ENCODE data around the gene SERGEF.

The SERGEF gene

DNA sequence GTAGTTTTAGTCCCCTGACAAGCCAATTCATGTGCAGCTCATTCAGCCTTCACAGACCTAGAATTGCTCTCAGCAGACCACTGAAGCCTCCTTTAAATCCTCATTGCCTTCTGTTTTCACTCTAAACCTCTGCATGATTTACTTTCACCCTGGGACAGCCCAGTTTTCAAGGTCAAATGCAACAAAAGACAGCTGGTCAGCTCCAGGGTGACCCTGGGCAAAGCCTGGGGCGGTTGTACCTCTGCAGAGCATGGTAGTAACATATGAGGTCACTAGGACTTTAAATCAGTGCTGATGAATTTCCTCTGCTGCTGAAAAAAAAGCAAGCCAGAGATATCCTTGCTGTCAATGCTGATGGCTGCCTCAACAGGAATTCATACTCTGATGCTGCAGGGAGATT, 62.2 kb downstream of the SERGEF start:
- no peak for DNase-seq

DNA sequence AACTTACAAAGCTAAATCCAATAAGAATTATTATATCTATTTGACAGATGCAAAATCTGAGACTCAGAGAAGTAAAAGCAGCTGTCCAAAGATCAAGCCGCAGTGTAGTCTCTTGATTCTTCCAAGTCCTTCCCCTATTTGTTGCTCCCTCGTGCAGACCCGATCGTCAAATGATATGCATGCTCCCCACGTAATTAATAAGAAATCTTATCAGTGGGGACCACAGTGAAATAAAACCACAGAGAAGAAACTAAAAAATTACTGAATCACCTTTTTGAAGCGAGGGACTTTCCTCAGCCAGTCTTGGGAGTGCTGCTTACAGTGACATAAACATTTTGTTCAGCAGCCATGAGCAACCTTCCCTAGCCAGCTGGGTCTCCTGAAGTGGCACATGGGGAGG, 64.6 kb downstream of the SERGEF start:
- no peak for DNase-seq

DNA sequence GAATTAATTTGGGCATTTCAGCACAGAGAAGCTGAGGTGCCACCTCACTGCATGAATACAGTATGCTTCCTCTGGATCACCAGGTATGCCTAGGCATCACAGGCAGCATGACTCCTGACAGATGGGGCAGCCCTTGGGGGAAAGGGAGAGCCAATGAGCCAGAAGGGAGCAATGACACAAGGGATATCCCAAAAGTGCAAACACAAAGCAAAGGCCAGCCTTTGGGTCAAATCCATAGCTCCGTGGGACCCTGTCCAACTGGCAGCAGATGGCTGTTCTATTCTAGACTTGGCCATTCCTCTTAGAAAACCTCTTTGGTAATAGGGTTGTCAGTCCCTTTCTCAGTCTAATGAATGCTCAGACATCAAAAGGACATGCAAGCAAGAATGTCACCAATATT, 73.3 kb downstream of the SERGEF start:
- DNase-seq: no peak

DNA sequence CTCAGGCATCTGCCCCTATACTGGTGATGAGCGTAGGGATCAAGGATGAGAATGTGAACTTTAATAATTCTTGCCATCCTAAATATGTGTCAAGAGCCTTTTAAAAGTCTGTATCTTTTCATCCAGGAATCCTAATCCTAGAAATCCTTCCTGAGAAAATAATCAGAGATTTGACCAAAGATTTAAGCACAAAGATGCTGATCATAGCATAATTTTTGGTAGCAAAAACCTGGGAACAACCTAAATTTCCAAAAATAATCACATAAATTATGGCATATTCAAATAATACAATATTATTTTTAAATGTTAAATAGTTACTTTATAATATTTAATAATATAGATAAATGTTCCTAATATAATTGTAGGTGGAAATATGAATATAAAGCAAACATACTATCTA, 76.1 kb downstream of the SERGEF start:
- no peak for DNase-seq

DNA sequence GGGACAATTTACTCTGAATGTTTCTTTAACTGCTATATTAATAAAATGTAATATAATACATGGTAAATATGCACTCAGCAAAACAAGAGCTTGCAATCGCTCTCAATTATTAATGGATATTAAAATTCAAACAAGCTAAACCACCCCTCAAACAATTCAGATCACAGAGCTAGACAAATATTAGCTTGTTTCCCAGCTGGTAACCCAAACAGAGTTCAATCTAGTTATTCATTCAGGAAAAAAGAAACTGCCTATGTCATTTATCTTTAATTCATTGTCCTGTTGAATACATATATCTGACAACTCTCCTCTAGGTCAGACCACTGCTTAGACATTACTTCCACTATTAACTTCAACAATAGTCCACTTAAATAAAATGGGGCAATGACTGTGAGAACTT, 78.7 kb downstream of the SERGEF start:
- no peak for DNase-seq

DNA sequence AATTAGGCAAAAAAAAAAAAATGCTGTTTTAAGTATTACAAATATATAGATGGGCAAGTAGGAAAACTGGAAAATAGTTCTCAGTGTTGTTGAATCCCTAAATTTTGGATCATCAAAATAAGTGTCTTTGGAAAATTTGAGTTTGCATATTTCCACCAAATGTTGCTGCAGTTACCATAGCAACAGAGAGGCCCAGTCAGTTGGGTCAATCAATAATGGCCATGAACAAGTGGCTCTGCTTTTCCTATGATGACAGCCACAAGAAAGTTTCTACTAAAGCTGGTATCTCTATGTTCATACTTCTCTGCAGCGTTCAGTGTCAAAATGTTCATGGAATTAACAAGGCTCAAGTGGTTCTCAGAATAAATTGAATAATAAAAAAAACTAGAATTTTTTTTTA, 79.1 kb downstream of the SERGEF start:
- no peak for DNase-seq

DNA sequence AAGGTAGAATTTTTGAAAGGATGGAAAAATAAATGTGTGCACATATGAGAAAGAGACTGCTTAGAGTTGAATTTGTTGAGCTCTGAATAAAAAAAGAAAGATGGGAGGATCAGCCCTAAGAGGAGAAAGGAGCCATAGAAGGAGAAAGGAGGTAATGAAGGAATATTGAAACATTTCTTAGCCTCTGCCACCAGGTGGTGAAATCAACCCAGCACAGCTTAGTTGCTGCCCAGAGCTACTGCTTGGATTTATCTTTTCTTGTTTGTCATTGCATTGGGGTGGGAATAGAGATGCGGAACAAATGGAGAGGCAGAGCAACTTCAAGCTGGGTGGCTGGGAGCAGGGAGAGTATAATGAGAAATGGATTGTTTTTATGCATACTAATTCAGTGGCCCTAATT, 80.4 kb downstream of the SERGEF start:
- DNase-seq: no peak

DNA sequence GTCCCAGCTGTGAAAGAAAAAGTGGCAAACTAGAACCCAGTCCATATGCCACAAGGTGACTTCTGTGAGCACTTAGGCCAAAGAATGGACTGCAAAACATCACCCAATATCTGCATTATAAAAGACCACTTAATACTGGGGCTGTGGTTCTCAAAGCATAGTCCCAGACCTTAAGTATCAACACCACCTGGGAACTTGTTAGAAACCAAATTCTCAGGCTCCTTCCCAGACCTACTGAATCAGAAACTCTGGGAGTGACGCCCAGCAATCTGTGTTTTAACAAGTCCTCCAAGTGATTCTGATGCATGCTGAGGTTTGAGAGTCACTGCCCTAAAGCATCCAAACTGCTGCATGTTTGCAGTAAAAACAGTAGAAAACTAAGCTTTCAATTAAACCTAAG, 81.3 kb downstream of the SERGEF start:
- DNase-seq: no peak

DNA sequence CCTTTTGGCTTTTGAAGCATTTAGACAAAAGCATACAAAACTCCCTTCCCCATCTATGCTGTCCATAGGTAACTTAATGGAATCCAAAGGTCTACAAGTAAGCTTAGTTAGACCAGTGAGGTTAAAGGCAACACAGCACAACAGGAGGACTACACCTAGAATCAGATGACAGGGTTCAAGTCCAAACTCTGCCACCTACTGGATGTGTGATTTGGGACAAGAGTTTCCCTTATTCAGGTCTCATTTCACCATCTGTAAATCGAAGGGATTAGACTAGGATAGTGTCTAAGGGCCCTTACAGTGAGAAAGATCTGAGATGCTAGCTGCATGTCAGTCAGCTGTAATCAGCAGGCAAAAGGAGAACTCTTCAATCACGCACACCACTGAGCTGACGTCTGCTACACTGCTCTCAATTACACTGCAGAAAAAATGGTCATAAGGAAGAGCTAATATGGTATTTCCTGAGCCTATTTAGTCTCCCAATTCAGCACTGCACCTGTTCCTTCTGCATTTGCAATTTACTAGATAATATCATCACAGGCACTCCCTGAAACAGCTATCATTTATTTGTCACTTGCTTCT, 82.2 kb downstream of the SERGEF start:
- no peak for DNase-seq

DNA sequence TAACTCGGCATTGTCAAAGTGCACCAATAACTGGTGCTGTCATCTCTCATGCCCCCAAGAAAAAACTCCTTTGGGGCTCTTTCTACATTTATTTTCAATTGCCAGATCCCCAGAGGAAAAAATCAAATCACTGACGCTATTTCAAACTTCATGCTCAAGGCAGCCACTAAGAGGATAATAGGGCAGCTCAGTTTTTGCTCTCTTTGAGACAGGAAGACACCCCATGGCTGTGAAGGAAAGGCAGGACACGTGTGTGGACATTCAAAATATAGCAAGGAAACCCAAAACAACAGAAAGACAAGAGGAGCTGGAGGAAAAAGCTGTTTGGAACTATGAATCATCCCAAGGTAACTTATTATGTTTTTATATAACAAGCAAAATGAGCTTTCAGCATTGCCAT, 83.7 kb downstream of the SERGEF start:
- no peak for DNase-seq

DNA sequence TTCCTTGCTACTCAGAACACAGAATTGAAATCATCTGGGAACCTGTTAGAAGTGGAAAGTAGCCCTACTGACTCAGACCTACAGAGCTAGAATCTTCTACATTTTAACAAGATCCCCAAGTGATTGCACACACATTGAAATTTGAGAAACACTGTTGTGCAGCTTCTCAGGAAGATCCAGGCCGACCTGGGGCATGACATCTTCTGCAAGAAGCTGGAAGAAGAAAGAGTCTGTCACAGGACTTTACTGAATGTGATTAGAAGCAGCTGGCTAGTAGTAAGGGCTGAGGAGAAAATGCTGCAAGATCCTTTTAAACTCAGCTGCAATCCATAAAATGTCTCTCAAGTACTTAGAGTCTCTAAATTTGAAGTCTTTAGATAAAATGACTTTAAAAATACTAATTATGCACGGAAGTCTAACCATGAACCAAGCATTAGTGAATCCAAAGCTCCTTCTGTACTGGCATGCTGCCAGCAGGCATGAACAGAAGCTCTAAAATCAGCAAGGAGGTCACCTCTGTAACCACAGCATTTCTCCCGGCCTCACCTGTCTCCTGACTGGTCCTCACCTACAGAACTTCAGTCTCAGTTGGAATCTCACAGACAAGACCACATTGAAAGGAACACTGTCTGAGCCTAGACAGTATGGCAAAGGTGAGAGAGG, 85.0 kb downstream of the SERGEF start:
- no peak for DNase-seq

DNA sequence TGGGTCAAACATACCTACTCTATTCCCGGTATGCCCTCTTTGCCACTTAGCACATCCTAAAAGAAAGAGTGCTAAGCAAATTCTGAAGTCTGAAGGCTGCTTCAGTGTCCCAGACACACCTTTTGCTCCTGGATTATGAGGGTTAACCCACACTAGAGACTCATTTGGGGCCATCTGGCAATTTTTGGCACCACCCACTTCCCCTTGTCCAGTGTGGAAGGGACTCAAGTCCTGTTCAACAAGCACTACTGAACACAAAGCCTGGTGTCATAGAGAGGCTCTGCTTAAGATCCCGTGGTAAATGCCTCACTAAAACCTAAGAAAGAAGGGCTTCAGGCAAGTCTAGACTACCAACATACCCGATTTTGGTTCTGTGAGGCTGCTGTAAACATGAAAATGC, 85.8 kb downstream of the SERGEF start:
- DNase-seq: no peak

DNA sequence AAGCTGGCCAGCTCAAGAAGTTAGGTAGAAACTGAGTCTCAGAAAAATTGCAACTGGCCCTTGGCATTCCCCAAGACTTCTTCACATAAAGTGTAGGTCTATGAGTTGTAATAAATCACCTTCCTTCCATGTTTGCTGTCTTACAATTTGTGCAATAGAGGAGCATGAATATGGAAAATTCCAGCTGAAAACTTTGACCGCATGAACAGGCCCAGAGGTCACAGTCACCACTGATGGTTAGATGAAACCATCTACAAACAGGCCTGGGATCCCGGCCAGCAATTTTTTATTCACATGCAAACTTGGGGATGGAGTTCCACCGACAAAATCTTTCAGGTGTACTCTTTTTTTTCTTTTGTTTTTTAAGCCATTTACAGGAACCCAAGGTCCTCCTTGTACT, 88.1 kb downstream of the SERGEF start:
- DNase-seq: no peak

DNA sequence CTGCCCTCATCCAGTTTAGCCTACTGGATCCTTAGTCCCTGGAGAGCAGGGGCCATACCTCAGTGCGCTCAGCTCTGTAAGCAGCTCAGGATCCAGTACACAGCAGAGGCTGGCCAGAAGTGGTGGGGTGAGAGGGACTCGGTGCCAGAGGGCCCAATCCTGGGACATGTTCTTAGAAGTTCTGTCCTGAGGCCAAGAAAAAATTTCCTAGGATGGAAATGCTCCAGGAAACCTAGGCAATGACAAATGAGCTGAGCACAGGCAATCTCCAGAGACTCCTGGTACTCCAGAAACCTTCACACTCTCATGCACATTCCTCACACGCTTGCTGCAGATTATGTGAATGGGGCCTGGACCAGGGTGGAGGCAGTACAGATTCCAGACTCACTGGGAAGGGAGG, 89.6 kb downstream of the SERGEF start:
- peak; percentile 69 for DNase-seq

DNA sequence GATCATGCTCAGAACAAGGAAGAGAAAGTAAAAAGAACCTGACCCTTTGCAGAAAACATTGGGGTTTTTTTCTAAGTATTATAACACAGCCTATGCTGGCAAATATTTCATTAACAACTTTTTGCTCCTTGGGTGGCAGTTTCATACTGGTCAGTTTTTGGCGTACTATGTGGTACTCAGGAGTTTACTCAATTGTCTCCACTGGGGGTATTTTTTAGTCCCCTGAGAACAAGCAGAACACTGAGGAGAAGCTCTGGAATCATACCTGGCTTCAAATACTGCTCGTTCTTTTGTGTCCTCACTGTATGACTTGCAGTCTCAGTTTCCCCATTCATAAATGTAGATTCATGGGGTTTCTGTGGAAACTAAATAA, 90.4 kb downstream of the SERGEF start:
- no peak for DNase-seq

DNA sequence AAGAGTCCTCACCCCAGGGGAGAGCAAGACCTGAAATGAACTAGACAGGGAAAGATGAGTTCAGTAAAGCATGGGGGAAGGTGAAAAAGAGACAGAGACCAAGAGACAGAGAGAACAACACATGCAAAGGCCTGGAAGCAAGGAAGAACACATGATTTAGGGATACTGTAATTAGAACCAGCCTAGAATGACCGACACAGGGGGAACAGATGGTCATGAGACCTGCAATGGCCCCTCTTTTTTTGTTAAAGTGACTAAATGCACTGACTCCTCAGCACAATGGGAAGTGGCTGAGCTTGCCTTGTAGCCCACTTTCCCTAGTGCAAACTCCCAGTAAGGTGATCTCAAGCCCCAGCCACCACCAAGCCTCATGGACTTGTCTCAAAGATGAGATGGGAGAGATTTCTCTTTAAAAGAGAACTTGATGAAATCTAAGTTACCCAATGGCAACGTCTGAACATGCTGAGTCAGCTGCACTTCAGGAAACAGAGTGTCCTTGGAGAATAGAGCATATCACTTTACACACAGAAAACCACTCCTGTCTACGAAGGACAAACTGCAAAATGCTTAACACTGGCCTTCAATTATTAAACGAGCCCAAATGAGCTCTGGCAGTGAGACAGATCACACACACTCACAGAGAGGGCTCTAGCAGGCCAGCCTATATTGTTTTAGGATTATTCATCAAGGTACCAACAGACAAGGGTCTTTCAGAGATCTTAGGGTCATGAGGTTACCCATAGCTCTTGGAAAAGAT, 91.0 kb downstream of the SERGEF start:
- DNase-seq: no peak

DNA sequence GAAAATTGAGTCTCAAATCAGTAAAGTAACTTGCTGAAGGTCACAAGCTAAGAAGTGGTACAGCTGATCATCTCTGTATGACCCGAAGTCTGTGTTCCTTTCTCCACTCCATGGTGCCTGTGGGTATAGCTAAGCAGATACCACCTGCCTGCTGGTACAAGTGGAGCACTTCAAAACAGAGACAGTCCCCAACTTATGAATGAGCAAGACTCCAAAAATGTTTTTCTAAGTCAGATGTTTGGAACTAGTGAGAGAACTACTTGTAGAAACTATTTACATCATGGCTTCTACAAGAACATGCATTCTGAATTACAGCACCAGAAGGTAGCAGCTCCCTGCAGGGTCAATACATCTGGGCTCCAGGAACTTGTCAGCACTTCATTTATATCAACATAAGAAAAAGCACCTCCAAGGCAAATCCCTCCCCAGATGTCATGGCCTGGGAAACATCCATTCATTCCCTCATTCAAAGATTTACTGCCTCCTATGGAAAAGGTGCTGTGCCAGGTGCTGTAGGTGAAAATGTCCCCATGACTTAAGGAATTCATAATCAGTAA, 94.7 kb downstream of the SERGEF start:
- DNase-seq: no peak

DNA sequence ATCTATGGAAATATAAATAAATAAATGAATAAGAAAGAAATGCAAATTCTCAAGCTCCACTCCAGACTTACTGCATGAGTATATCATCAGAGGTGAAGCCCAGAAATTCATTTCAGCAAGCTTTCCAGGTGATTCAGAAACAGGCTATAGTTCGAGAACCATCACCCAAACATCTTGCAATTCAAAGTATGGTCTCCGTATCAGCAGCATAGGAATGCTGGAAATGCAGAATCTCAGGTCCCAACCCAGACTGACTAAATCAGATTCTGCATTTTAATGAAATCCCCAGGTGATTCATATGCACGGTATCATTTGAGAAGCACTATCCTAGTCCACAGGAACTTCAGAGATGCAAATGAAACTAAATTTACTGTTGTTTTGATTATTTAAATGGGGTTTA, 95.3 kb downstream of the SERGEF start:
- no peak for DNase-seq

DNA sequence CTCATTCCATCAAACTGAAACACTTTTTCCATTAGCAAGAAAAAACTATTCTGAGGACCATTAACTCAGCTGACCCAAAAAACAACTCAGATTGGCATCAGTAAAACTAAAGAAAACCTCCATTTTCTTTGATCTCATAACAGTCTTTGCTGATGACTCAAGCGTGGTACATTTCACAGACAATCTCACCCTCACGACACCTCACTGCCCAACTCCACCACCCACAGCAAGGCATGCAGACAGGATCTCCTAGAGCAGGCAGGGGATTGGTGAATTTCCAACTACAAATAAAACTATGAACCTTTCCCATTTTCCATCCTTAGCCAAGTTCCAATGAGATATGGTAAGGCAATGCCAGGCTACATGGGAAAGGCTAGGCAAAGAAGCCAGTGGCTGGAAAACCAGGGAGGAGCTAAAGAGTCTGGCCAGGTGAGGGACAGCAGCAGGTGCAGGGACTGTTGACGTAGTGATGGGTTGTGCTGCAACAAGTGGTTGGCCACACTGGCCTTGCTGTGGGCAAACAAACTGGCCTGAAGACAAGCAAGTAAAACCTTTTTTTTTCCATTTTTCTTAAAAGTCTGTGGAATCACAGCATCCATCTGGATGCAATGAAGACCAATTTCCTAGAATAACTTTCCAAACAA, 97.2 kb downstream of the SERGEF start:
- DNase-seq: no peak

DNA sequence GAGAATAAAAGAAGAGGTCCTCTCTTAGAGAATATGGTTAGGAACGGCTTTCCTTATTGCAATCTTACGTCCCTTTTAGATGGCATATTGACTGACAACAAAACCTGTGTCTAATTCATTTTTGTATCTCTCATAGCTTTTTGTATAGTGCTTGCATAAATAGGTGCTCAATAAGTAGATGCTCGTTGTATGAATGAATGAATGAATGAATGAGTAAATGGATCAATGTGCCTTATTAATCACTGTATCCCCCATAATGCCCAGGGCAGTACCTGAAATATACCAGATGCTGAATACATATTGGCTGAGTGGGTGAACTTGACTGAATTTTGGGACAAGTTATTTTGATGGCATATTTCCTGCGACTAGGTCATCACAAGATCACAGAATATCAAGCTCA, 97.9 kb downstream of the SERGEF start:
- no peak for DNase-seq

DNA sequence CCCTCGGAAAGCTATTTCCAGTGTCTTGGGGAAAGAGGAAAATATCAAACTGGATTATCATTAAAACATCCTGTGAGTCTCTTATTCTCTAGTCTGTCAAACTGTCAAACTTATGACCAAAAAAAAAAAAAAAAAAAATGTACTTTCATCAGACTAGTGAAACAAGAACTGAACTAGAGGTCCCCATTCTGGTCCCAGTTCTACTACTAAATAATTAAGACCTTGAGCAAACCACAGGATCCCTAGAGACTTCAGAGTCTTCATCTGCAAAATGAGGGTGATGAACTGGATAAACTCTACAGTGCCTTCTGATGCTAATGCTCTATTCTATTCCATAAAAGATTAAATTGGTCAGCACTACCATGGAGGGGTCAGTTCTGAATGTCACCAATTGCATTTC, 105.8 kb downstream of the SERGEF start:
- no peak for DNase-seq

DNA sequence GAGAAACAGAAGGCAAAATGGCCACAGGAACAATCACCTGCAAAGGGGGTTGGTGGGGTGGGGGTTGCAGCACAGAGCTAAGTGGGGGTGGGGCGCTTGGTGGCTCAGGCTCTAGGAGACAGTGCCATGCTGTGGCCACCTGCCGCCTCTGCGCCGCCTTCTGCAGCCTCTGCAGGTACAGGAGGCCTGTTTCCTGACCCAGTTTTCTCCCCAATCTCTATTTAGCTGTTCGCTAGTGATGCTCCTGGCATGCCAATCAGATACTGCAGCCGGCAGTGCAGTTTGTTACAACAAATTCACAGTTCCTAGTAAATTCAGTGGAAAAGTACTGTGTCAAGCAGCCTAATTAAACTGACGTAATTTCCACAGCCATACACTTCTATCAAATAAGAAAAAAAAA, 106.4 kb downstream of the SERGEF start:
- DNase-seq: peak; percentile 62

DNA sequence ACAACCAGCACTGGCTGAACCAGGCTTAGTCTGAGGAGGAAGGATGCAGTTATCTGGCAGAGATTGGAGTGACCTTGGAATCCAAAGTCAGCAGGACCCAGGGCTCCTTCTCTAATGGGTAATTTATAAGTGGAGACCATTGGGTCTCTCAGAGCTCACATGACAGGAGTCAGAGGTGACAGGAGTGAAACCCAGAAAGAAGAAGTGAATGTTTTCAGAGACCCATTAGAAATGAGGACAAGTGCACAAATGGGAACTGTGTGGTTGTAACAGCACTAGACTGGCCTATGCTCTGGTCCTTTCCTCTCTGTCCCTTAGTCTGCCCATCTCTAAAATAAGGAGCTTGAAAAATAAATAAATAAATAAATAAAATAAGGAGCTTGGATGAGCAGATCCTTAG, 107.4 kb downstream of the SERGEF start:
- no peak for DNase-seq

DNA sequence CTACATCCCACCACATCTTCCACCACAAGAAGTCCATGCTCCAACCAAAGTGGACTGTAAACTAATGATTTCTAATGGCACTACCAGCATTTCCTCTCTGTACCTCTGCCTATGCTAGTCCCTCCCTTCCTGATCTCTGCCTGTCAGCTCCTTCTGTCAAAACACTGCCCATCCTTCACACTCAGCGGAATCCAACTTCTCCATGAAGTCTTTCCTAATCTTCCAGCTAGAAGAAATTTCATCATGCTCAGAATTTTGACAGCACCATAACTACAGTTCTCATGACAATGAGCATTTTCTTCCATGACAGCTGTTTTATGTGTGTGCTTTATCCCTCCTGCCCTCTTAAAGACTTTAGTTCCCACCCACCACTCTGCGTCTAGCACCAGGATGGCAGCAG, 111.4 kb downstream of the SERGEF start:
- DNase-seq: no peak

All from islet precursor cell (in vitro differentiated cells).